PC-9 (cell line): Measurements from ENCODE around the gene PROP1. TPM values are rescaled to one million over a fixed set of nuclear protein-coding genes. Genes with fewer than 3 reads are reported as not detected.
"Not testable (repeated sequence)": the region's sequence is repeated elsewhere in the genome, so short reads cannot be mapped to it uniquely, and the experiment has no call there.

Experiments used
- BruUV-seq: library from RNA; stranded (reverse); fragments of 400-500 nt; replicated peaks from 2 replicates; lab custom pipeline; 2021; lab: Mats Ljungman, UMichigan
- CTCF ChIA-PET: fragments of 300-600 bp; sonication (Branson Sonifier 250); formaldehyde crosslinking; loops from one replicate; lab custom pipeline; 2022; ENCODE audit warnings: antibody characterized with exemption; lab: Charles Lee
- POLR2A ChIA-PET: fragments of 300-600 bp; sonication (Branson Sonifier 250); formaldehyde crosslinking; loops from one replicate; lab custom pipeline; 2022; ENCODE audit warnings: antibody characterized with exemption; ENCODE audit not compliant: unreplicated experiment; lab: Charles Lee
- DNase-seq, 2 experiments: peaks; one replicate each; pipeline versions ENCODE4 v3.0.0 to v3.0.0-alpha.2; 2015 to 2022; ENCODE audit warnings: mixed read lengths in 1 of 2
- H2AFZ ChIP-seq: fragments of 200-600 bp; sonication (generic); 2 replicates; pipeline ENCODE4 v1.8.1; 2017; ENCODE audit warnings: antibody characterized with exemption
- H3F3A ChIP-seq: fragments of 200-600 bp; sonication (generic); 2 replicates; pipeline ENCODE4 v1.8.1; 2017; ENCODE audit warnings: antibody characterized with exemption, mild to moderate bottlenecking, low read depth; ENCODE audit not compliant: insufficient read depth
- H3K27ac ChIP-seq: fragments of 200-600 bp; sonication (generic); 2 replicates; pipeline ENCODE4 v1.6.1; 2016; ENCODE audit warnings: mixed run types
- H3K27me3 ChIP-seq: fragments of 200-600 bp; sonication (generic); 2 replicates; pipeline ENCODE4 v1.6.1; 2016; ENCODE audit warnings: low read depth, mixed run types; ENCODE audit not compliant: insufficient read depth
- H3K36me3 ChIP-seq: fragments of 200-600 bp; sonication (generic); 2 replicates; pipeline ENCODE4 v1.6.1; 2016; ENCODE audit warnings: low read depth, mixed run types
- H3K4me1 ChIP-seq: fragments of 200-600 bp; sonication (generic); replicated peaks from 2 replicates; pipeline ENCODE4 v1.6.1; 2016; ENCODE audit warnings: mixed run types; ENCODE audit not compliant: insufficient read depth
- H3K4me2 ChIP-seq: fragments of 200-600 bp; sonication (generic); 2 replicates; pipeline ENCODE4 v1.6.1; 2017; ENCODE audit warnings: mixed run types
- H3K4me3 ChIP-seq: fragments of 200-600 bp; sonication (generic); 2 replicates; pipeline ENCODE4 v1.6.1; 2016; ENCODE audit warnings: mixed run types
- H3K79me2 ChIP-seq: fragments of 200-600 bp; sonication (generic); 2 replicates; pipeline ENCODE4 v1.6.1; 2017; ENCODE audit warnings: low read depth, mixed run types
- H3K9me2 ChIP-seq: fragments of 200-600 bp; sonication (generic); 2 replicates; pipeline ENCODE4 v1.8.1; 2017; ENCODE audit warnings: mild to moderate bottlenecking; ENCODE audit not compliant: insufficient read depth
- H3K9me3 ChIP-seq: fragments of 200-600 bp; sonication (generic); 2 replicates; pipeline ENCODE4 v1.8.1; 2016; ENCODE audit warnings: low read depth; ENCODE audit not compliant: insufficient read depth
- H4K20me1 ChIP-seq: fragments of 200-600 bp; sonication (generic); 2 replicates; pipeline ENCODE4 v1.8.1; 2017; ENCODE audit not compliant: insufficient read depth
- EZH2 ChIP-seq: fragments of 200-600 bp; sonication (generic); IDR thresholded peaks from 2 replicates; pipeline ENCODE4 v1.8.0; 2017; ENCODE audit warnings: antibody characterized with exemption, low read depth
- intact Hi-C: fragments of 100-400 bp; cut with micrococcal nuclease; formaldehyde crosslinking; loops from one replicate; pipeline ENCODE4 v1.10.0; 2022; ENCODE audit not compliant: unreplicated experiment
- total RNA-seq: library from RNA; stranded (reverse); gene quantifications from 2 replicates; pipeline ENCODE4 v1.2.3, GENCODE V29; 2021
- TF ChIP-seq, protein P1 (sequence below): fragments of 200-600 bp; sonication (generic); conservative IDR thresholded peaks from 2 replicates; pipeline ENCODE4 v1.6.1; 2017; ENCODE audit warnings: mixed run types, antibody characterized with exemption, mild to moderate bottlenecking, moderate library complexity

PROP1 gene
- total RNA-seq, 1 experiment from 2014 or later = not detected

DNA sequence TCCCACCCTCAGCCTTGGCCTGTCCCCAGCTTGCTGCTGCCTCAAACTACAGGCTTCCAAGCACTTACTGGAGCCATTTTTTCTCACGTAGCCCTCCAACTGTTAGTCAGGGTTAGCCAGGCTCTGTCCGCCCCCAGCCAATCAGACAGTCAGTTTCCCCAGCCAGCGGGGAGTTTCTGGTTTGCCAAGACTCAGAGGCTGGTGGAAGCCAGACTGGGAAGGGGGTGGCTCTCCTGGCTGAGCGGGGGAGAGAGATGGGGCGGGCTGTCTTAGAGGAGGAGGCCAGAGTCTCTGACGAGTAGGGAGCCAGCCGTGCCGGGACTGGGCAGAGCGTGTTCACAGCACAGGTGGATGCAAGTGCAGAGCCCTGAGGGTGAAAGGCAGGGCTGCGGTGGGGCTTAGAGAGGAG, 15.3 kb downstream of the PROP1 start:
- no peaks in the 10 kb centered on the region for H4K20me1 ChIP-seq
- intact Hi-C loops = no loop called here
- H3K79me2 ChIP-seq = no peaks in the 10 kb centered on the region
- no peak overlapping the region for H3K27ac ChIP-seq
- H3K9me2 ChIP-seq = no peaks in the 10 kb centered on the region
- H3K27me3 ChIP-seq = peaks cover 62% of the 10 kb centered on the region
- H2AFZ ChIP-seq = no peak overlapping the region
- no peak for DNase-seq
- TF ChIP-seq, protein P1, sequence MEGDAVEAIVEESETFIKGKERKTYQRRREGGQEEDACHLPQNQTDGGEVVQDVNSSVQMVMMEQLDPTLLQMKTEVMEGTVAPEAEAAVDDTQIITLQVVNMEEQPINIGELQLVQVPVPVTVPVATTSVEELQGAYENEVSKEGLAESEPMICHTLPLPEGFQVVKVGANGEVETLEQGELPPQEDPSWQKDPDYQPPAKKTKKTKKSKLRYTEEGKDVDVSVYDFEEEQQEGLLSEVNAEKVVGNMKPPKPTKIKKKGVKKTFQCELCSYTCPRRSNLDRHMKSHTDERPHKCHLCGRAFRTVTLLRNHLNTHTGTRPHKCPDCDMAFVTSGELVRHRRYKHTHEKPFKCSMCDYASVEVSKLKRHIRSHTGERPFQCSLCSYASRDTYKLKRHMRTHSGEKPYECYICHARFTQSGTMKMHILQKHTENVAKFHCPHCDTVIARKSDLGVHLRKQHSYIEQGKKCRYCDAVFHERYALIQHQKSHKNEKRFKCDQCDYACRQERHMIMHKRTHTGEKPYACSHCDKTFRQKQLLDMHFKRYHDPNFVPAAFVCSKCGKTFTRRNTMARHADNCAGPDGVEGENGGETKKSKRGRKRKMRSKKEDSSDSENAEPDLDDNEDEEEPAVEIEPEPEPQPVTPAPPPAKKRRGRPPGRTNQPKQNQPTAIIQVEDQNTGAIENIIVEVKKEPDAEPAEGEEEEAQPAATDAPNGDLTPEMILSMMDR = no peak
- no peak for TF ChIP-seq EZH2
- H3K4me1 ChIP-seq = no peaks in the 10 kb centered on the region
- no peaks in the 10 kb centered on the region for H3K9me3 ChIP-seq
- BruUV-seq = no TSS peak
- no peaks in the 10 kb centered on the region for H3F3A ChIP-seq
- CTCF ChIA-PET = no interaction called here
- H3K4me3 ChIP-seq = no peak overlapping the region
- no peak overlapping the region for H3K4me2 ChIP-seq
- H3K36me3 ChIP-seq = no peaks in the 10 kb centered on the region
- POLR2A ChIA-PET = no interaction called here

GRCh38 chr5:177977600-177977999, 18.4 kb downstream of the PROP1 start:
- H3F3A ChIP-seq, H3K9me3 ChIP-seq, CTCF ChIA-PET, H3K9me2 ChIP-seq, H3K36me3 ChIP-seq, H3K4me1 ChIP-seq, H2AFZ ChIP-seq, H3K79me2 ChIP-seq, H3K4me2 ChIP-seq, H3K4me3 ChIP-seq, H3K27ac ChIP-seq, POLR2A ChIA-PET, H4K20me1 ChIP-seq, DNase-seq, intact Hi-C loops, BruUV-seq: not testable (repeated sequence)
- peaks cover 55% of the 10 kb centered on the region for H3K27me3 ChIP-seq

GRCh38 chr5:177973066-177973635, 22.9 kb downstream of the PROP1 start:
- Histone ChIP-seq H2AFZ (no peak overlapping the region), H3K9me2 (no peaks in the 10 kb centered on the region), H3K9me3 (no peaks in the 10 kb centered on the region), H3K4me1 (no peaks in the 10 kb centered on the region), H3F3A (no peaks in the 10 kb centered on the region), H3K4me3 (no peak overlapping the region), H3K27ac (no peak overlapping the region), H4K20me1 (no peaks in the 10 kb centered on the region), H3K79me2 (no peaks in the 10 kb centered on the region), H3K4me2 (no peak overlapping the region), H3K36me3 (no peaks in the 10 kb centered on the region), H3K27me3 (peaks cover 76% of the 10 kb centered on the region)
- intact Hi-C loops = no loop called here
- ChIA-PET POLR2A (no interaction called here), CTCF (no interaction called here)
- BruUV-seq = no TSS peak
- TF ChIP-seq, protein P1 = no peak
- TF ChIP-seq EZH2 = no peak
- DNase-seq = no peak

DNA sequence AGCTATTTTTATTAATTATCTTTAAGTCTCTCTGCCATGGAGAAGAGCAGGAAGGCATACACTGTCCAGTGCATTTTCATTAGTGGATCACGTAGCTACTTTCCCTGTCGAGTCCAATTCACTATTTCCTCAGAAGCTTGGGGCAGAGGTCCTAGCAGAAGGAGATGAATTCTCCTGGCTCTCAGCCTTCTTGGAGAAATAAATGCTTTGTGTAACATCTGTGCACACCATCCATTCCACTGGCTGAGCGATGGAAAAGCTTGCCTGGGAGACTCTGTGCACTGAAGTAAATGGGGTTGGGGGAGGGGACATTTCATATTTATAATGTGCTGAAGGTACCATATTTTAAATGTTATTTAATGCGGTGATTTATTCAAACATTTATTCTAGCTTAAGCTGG, 23.4 kb downstream of the PROP1 start:
- H3K27ac ChIP-seq = no peak overlapping the region
- no peak overlapping the region for H2AFZ ChIP-seq

DNA sequence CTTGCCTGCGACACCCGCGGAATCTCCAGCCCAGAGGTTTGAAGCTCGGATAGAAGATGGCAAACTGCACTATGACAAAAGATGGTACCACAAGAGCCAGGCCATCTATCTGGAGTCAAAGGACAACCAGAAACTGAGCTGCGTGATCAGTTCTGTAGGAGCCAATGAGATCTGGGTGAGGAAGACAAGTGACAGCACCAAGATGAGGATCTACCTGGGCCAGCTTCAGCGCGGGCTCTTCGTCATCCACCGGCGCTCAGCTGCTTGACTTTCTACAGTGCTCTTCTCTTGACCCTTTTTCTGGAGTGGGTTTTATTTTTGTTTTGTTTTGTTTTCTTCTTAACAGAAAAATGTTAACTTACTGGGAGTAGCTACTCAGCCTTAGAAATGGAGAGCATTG, 24.0 kb downstream of the PROP1 start:
- BruUV-seq, H3K9me2 ChIP-seq, POLR2A ChIA-PET, H3K27ac ChIP-seq, DNase-seq, H2AFZ ChIP-seq, H3K4me1 ChIP-seq, intact Hi-C loops, H3F3A ChIP-seq, H4K20me1 ChIP-seq, H3K4me3 ChIP-seq, H3K36me3 ChIP-seq, H3K79me2 ChIP-seq, H3K4me2 ChIP-seq, CTCF ChIA-PET, H3K9me3 ChIP-seq: not testable (repeated sequence)
- peaks cover 79% of the 10 kb centered on the region for H3K27me3 ChIP-seq

More for the DNA sequence above, 23.4 kb downstream of the PROP1 start:
- TF ChIP-seq, protein P1 = no peak
- TF ChIP-seq EZH2 = no peak
- Histone ChIP-seq H3F3A (no peaks in the 10 kb centered on the region), H3K9me2 (no peaks in the 10 kb centered on the region), H3K4me2 (no peak overlapping the region), H3K4me3 (no peak overlapping the region), H3K27me3 (peaks cover 79% of the 10 kb centered on the region), H3K36me3 (no peaks in the 10 kb centered on the region), H3K79me2 (no peaks in the 10 kb centered on the region), H4K20me1 (no peaks in the 10 kb centered on the region), H3K4me1 (no peaks in the 10 kb centered on the region), H3K9me3 (no peaks in the 10 kb centered on the region)
- intact Hi-C loops = no loop called here
- ChIA-PET CTCF (no interaction called here), POLR2A (no interaction called here)
- DNase-seq = no peak
- no TSS peak for BruUV-seq
